ENCODE data around the gene RPRD2.

GRCh38 chr1:150392627-150393026 lies 28.7 kb downstream of the RPRD2 start:
- TF ChIP-seq CTCF (conservative IDR thresholded peaks at IDR 0.05) (no peak), EZH2 (IDR thresholded peaks at IDR 0.05; ENCODE audit: low read depth) (no peak)
